Testis (tissue), 3 donors: ENCODE data around the gene CACNA2D3. TPM values are rescaled to one million over a fixed set of nuclear protein-coding genes. Genes with fewer than 3 reads are reported as not detected.

Source experiments
- DNase-seq: peaks from one replicate; pipeline ENCODE4 v3.0.0-alpha.2; 2019
- H3K27ac ChIP-seq, 2 donors: fragments of 200-600 bp; sonication (generic); one replicate each; pipeline ENCODE4 v1.5.1; 2019
- H3K27me3 ChIP-seq: fragments of 200-600 bp; sonication (generic); one replicate; pipeline ENCODE4 v1.5.1; 2019
- H3K36me3 ChIP-seq: fragments of 200-600 bp; sonication (generic); one replicate; pipeline ENCODE4 v1.5.1; 2017; ENCODE audit warnings: low read depth; ENCODE audit errors: missing control alignments
- H3K4me1 ChIP-seq: fragments of 200-600 bp; sonication (generic); one replicate; pipeline ENCODE4 v1.5.1; 2019
- H3K4me3 ChIP-seq, 2 donors: fragments of 200-600 bp; sonication (generic); one replicate each; pipeline ENCODE4 v1.5.1; 2017 to 2019
- H3K9me3 ChIP-seq: fragments of 200-600 bp; sonication (generic); one replicate; pipeline ENCODE4 v1.5.1; 2017
- POLR2A ChIP-seq: fragments of 450-650 bp; IDR thresholded peaks from one replicate; pipeline ENCODE4 v1.6.1; 2017; ENCODE audit warnings: antibody characterized with exemption, mild to moderate bottlenecking, moderate library complexity
- WGBS, 2 donors: methylation state at CpG; one replicate each; pipeline ENCODE4 v1.1.5; 2018; 5-methylcytosine and 5-hydroxymethylcytosine counted together
- intact Hi-C: fragments of 100-400 bp; cut with DNase I; formaldehyde crosslinking; loops from one replicate; pipeline ENCODE4 v1.15.1; 2023; ENCODE audit warnings: low total_unique reads
- polyA plus RNA-seq: library from polyadenylated mRNA; stranded (reverse); fragments of 350-450 nt; fragmentation: Illumina TruSeq; extraction: RNeasy Lipid Tissue Mini Kit (QIAGEN cat#74804); gene quantifications from one replicate; pipeline ENCODE4 v1.2.3, GENCODE V29; 2014; ENCODE audit warnings: low read depth, low replicate concordance; ENCODE audit not compliant: insufficient read depth
- total RNA-seq, 2 donors: library from RNA; depleted of rRNA; stranded (reverse); fragments of >200 nt; gene quantifications; one replicate each; pipeline ENCODE4 v1.2.3, GENCODE V29; 2016
- TF ChIP-seq, protein P1 (sequence below), 3 experiments: fragments of 450-650 bp in 2 of 3; fragments of 200-600 bp in 1 of 3; sonication (generic) in 1 of 3; IDR thresholded peaks; one replicate each; pipeline ENCODE4 v1.5.1; 2016 to 2019; ENCODE audit warnings: antibody characterized with exemption in 3 of 3, mild to moderate bottlenecking in 2 of 3, moderate library complexity in 1 of 3

Gene CACNA2D3
- total and polyA plus RNA-seq, 3 donors from 2014 or later: 10.1 to 16.5 (median 11.2) TPM

DNA sequence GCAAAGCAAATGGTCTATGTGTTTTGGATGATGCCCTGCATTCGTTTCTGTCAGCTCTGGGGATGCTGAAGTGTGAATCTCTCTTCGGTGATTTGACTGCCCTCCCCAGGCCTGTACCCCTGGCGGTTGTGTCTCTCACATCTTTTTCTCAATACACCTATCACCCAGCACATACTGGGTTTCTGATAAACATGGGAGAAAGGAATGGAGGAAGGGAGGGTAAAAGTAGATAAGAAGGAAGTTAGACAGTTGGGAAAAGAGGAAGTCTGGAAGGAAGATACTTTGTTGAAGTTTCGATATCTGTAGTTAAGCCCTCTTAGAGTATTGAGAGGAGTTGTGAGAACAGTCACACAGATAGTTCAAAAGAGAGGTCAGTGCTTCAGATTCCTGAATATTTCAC is 841.3 kb downstream of the CACNA2D3 start:
- Histone ChIP-seq H3K9me3 (no peaks in the 10 kb centered on the region), H3K36me3 (no peaks in the 10 kb centered on the region), H3K4me3 (no peak overlapping the region), H3K4me1 (no peaks in the 10 kb centered on the region), H3K27me3 (no peaks in the 10 kb centered on the region), H3K27ac (no peak overlapping the region)
- TF ChIP-seq, protein P1, sequence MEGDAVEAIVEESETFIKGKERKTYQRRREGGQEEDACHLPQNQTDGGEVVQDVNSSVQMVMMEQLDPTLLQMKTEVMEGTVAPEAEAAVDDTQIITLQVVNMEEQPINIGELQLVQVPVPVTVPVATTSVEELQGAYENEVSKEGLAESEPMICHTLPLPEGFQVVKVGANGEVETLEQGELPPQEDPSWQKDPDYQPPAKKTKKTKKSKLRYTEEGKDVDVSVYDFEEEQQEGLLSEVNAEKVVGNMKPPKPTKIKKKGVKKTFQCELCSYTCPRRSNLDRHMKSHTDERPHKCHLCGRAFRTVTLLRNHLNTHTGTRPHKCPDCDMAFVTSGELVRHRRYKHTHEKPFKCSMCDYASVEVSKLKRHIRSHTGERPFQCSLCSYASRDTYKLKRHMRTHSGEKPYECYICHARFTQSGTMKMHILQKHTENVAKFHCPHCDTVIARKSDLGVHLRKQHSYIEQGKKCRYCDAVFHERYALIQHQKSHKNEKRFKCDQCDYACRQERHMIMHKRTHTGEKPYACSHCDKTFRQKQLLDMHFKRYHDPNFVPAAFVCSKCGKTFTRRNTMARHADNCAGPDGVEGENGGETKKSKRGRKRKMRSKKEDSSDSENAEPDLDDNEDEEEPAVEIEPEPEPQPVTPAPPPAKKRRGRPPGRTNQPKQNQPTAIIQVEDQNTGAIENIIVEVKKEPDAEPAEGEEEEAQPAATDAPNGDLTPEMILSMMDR (IDR thresholded peaks at IDR 0.05): no peak
- TF ChIP-seq POLR2A: no peak
- no peak for DNase-seq
- intact Hi-C loops: no loop called here
- 50 to 68% methylated on average over 4 of the region's 4 CpGs for WGBS, 2 donors

DNA sequence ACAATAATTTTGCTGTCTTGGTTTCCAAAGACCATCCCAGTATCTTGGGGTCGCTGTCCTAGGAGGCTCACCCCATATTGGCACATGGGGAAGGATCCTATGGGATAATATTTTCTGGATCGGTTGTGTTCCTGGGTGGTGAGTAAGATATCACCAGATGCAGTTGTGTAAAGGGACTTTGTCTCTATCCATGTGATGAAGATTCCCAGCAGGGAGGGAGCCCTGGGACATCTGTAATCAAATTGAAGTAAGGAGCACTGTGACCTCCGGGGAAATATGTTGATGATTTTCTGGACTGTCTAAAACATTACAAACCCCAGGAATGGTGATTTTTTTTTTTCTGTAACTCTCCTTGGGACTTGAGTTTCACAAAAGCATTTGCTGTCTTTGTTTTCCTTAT is 841.7 kb downstream of the CACNA2D3 start:
- TF ChIP-seq, protein P1 (IDR thresholded peaks at IDR 0.05): no peak
- no peak for TF ChIP-seq POLR2A
- H3K4me1 ChIP-seq: no peaks in the 10 kb centered on the region
- no peak overlapping the region for H3K27ac ChIP-seq
- H3K4me3 ChIP-seq: no peak overlapping the region
- intact Hi-C loops: no loop called here
- H3K36me3 ChIP-seq: no peaks in the 10 kb centered on the region
- H3K27me3 ChIP-seq: no peaks in the 10 kb centered on the region
- 65 to 68% methylated on average over 3 of the region's 3 CpGs for WGBS, 2 donors
- DNase-seq: no peak
- no peaks in the 10 kb centered on the region for H3K9me3 ChIP-seq

DNA sequence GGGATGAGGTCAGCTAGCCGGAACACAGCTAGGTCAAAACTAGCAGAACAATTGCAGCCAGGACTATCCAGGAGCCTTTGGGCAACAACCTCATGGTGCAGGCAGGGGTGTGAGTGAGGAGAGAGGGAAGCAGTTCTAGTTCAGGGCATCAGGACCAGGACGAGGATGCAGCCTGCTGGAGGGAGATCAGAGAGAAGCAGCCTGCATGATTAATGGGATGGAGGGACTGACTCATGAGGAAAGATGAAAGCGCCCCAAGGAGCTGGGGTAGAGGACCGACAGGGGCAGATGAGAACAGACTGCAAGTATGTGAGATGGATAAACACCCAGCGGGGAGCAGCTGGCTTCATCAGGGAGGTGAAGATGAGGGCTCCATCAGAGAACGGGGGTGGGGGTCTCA is 843.4 kb downstream of the CACNA2D3 start:
- Histone ChIP-seq H3K27me3 (no peaks in the 10 kb centered on the region), H3K27ac (no peak overlapping the region), H3K36me3 (no peaks in the 10 kb centered on the region), H3K9me3 (no peaks in the 10 kb centered on the region), H3K4me3 (no peak overlapping the region), H3K4me1 (no peaks in the 10 kb centered on the region)
- intact Hi-C loops: no loop called here
- 78 to 91% methylated on average over 6 of the region's 6 CpGs for WGBS, 2 donors
- no peak for TF ChIP-seq POLR2A
- TF ChIP-seq, protein P1 (IDR thresholded peaks at IDR 0.05): no peak
- no peak for DNase-seq

DNA sequence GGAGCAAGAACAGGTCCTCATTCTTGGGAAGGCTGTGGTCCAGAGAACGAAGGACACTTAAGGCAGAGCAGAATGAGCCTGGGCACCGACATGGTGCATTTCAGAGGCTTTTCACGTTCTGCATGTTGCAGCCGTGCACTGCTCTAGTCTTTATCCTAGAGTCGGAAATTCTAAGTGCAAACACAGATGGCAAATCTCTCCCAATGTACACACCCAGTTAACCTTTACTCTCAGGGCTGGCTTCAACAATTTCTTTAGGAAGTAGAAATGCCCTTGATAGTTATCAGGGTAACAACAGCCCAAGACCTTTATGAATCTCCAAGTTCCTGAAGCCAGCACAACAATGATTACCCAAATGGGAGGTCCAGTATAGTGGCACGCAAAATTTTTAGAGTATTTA is 844.6 kb downstream of the CACNA2D3 start:
- Histone ChIP-seq H3K36me3 (no peaks in the 10 kb centered on the region), H3K27ac (no peak overlapping the region), H3K9me3 (no peaks in the 10 kb centered on the region), H3K4me3 (no peak overlapping the region), H3K27me3 (no peaks in the 10 kb centered on the region), H3K4me1 (no peaks in the 10 kb centered on the region)
- TF ChIP-seq, protein P1 (IDR thresholded peaks at IDR 0.05): no peak
- TF ChIP-seq POLR2A: no peak
- no peak for DNase-seq
- intact Hi-C loops: no loop called here
- WGBS, 2 donors: 85 to 93% methylated on average over 6 of the region's 6 CpGs

DNA sequence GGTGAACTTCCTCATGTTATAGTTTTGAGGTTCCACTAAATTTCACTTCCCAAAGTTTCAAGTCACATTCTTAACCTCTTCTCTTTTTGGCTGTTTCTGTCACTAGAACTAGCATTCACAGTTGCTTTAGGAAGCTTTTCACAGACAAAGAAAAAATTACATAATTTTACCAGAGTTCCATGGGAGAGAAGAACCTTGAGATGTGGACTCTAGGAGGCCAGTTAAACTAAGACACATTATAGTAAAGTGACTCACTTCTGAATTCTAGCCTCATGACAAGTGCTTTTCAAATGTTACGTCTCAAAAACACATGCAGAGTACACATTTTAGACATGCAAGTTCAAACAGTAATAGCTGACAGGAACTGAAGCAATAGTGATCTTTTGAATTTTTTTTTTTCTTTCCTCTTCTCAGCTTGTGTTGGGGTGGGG is 845.4 kb downstream of the CACNA2D3 start:
- DNase-seq: no peak
- no peak overlapping the region for H3K27ac ChIP-seq
- no peaks in the 10 kb centered on the region for H3K4me1 ChIP-seq
- intact Hi-C loops: no loop called here
- WGBS, 2 donors: 87 to 90% methylated on average over 1 of the region's 1 CpG
- no peaks in the 10 kb centered on the region for H3K27me3 ChIP-seq
- TF ChIP-seq, protein P1 (IDR thresholded peaks at IDR 0.05): no peak
- no peak for TF ChIP-seq POLR2A
- no peak overlapping the region for H3K4me3 ChIP-seq
- H3K36me3 ChIP-seq: no peaks in the 10 kb centered on the region
- H3K9me3 ChIP-seq: no peaks in the 10 kb centered on the region
